Fibroblast of lung (primary cell): ENCODE measurements around the gene KCNG2.

Experiments
- CTCF ChIP-seq, 2 donors: IDR thresholded peaks in 1 of 2; conservative IDR thresholded peaks in 1 of 2; 1 replicate in 1 of 2; 2 replicates in 1 of 2; pipeline ENCODE4 v1.5.1; 2011 to 2012; ENCODE audit warnings: low read length in 2 of 2, control low read depth in 1 of 2, inconsistent platforms in 1 of 2, low read depth in 1 of 2, mild to moderate bottlenecking in 1 of 2
- EZH2 ChIP-seq: IDR thresholded peaks from 2 replicates; pipeline ENCODE4 v1.5.1; 2012; ENCODE audit warnings: low read length, control low read depth, mild to moderate bottlenecking; ENCODE audit errors: missing control alignments

GRCh38 chr18:79884963-79885728 lies 87.4 kb downstream of the KCNG2 start:
- TF ChIP-seq CTCF (conservative IDR thresholded peaks at IDR 0.05 in 1 of 2, IDR thresholded peaks at IDR 0.05 in 1 of 2; ENCODE audit: low read depth in 1 of 2, low read length in 2 of 2) (no peak), EZH2 (no peak)
